SK-N-SH (cell line): ENCODE data around the gene FDX2. TPM values are rescaled to one million over a fixed set of nuclear protein-coding genes. Genes with fewer than 3 reads are reported as not detected.

Experiments used
- CTCF ChIA-PET: fragments of 300-600, 350-600 bp; formaldehyde crosslinking; extraction: SDS; loops from one replicate; lab custom pipeline; 2021; lab: Yijun Ruan, JAX
- POLR2A ChIA-PET: fragments of 350-600 bp; sonication (Branson Sonifier 250); formaldehyde crosslinking; extraction: SDS; loops from one replicate; lab custom pipeline; 2020; ENCODE audit warnings: antibody characterized with exemption, inconsistent platforms; lab: Yijun Ruan, JAX
- DNase-seq: peaks from one replicate; pipeline ENCODE4 v3.0.0; 2012
- H2AFZ ChIP-seq: fragments of 200-600 bp; sonication (generic); 2 replicates; pipeline ENCODE4 v1.8.1; 2016; ENCODE audit warnings: antibody characterized with exemption, mild to moderate bottlenecking, low read depth
- H3F3A ChIP-seq: fragments of 200-600 bp; sonication (generic); replicated peaks from 2 replicates; pipeline ENCODE3; 2016; ENCODE audit warnings: antibody characterized with exemption, mild to moderate bottlenecking; ENCODE audit not compliant: insufficient read depth
- H3K27ac ChIP-seq, 2 experiments: fragments of 200-500 bp in 1 of 2; fragments of 200-600 bp in 1 of 2; sonication (Bioruptor generic) in 1 of 2; sonication (generic), shearing (Covaris generic) in 1 of 2; 2 replicates each; pipeline versions ENCODE4 v1.5.1 to v1.6.1; 2014 to 2016; ENCODE audit warnings: low read depth in 2 of 2, inconsistent platforms in 1 of 2, low read length in 1 of 2, mild to moderate bottlenecking in 1 of 2, mixed read lengths in 1 of 2
- H3K27me3 ChIP-seq: fragments of 200-600 bp; sonication (generic), shearing (Covaris generic); 2 replicates; pipeline ENCODE4 v1.6.1; 2016; ENCODE audit warnings: mixed run types; ENCODE audit not compliant: insufficient read depth
- H3K36me3 ChIP-seq, 2 experiments: fragments of 200-500 bp in 1 of 2; fragments of 200-600 bp in 1 of 2; sonication (Bioruptor generic) in 1 of 2; sonication (generic) in 1 of 2; replicated peaks in 1 of 2; 2 replicates each; pipeline versions ENCODE3 to v1.5.1; 2014 to 2016; ENCODE audit warnings: low read length in 1 of 2, mild to moderate bottlenecking in 1 of 2; ENCODE audit not compliant: insufficient read depth in 2 of 2, control insufficient read depth in 1 of 2
- H3K4me1 ChIP-seq, 2 experiments: fragments of 200-500 bp in 1 of 2; fragments of 200-600 bp in 1 of 2; sonication (Bioruptor generic) in 1 of 2; sonication (generic), shearing (Covaris generic) in 1 of 2; 2 replicates each; pipeline versions ENCODE4 v1.5.1 to v1.6.1; 2014 to 2016; ENCODE audit warnings: low read depth in 1 of 2, low read length in 1 of 2, mixed run types in 1 of 2; ENCODE audit not compliant: insufficient read depth in 2 of 2, control insufficient read depth in 1 of 2
- H3K4me2 ChIP-seq: fragments of 200-600 bp; sonication (generic), shearing (Covaris generic); 2 replicates; pipeline ENCODE4 v1.6.1; 2017; ENCODE audit warnings: mixed run types
- H3K4me3 ChIP-seq, 2 experiments: fragments of 200-500 bp in 1 of 2; fragments of 200-600 bp in 1 of 2; sonication (Bioruptor generic) in 1 of 2; sonication (generic), shearing (Covaris generic) in 1 of 2; 2 replicates each; pipeline versions ENCODE4 v1.5.1 to v1.8.1; 2014 to 2016; ENCODE audit warnings: low read depth in 2 of 2, inconsistent platforms in 1 of 2, low read length in 1 of 2, mild to moderate bottlenecking in 1 of 2, mixed read lengths in 1 of 2, moderate library complexity in 1 of 2
- H3K79me2 ChIP-seq: fragments of 200-600 bp; sonication (generic); 2 replicates; pipeline ENCODE4 v1.8.1; 2017; ENCODE audit warnings: mild to moderate bottlenecking; ENCODE audit not compliant: insufficient read depth
- H3K9ac ChIP-seq: fragments of 200-600 bp; sonication (generic); 2 replicates; pipeline ENCODE4 v1.6.1; 2017; ENCODE audit warnings: mixed run types
- H3K9me2 ChIP-seq: fragments of 200-600 bp; sonication (generic); 2 replicates; pipeline ENCODE4 v1.6.1; 2017; ENCODE audit warnings: mixed run types
- H3K9me3 ChIP-seq: fragments of 200-600 bp; sonication (generic); 2 replicates; pipeline ENCODE4 v1.6.1; 2017; ENCODE audit warnings: mixed run types, mild to moderate bottlenecking, moderate library complexity
- H4K20me1 ChIP-seq: fragments of 200-600 bp; sonication (generic); 2 replicates; pipeline ENCODE4 v1.6.1; 2017; ENCODE audit warnings: mild to moderate bottlenecking, mixed run types; ENCODE audit not compliant: insufficient read depth
- CHD2 ChIP-seq: fragments of 150-350 bp; IDR thresholded peaks from 2 replicates; pipeline ENCODE4 v1.6.1; 2018; ENCODE audit warnings: low read length; ENCODE audit not compliant: partially characterized antibody
- CTCF ChIP-seq: fragments of 200-600 bp; sonication (generic); IDR thresholded peaks from 2 replicates; pipeline ENCODE4 v1.6.1; 2017; ENCODE audit warnings: antibody characterized with exemption, mild to moderate bottlenecking, moderate library complexity
- EP300 ChIP-seq, 2 experiments: IDR thresholded peaks; 2 replicates each; pipeline versions ENCODE4 v1.4.0 to v1.6.1; 2012; ENCODE audit warnings: borderline replicate concordance in 1 of 2, low read depth in 1 of 2, low read length in 1 of 2
- FOSL2 ChIP-seq: IDR thresholded peaks from 2 replicates; pipeline ENCODE4 v1.4.0; 2012; ENCODE audit warnings: low read depth, mild to moderate bottlenecking, moderate library complexity, borderline replicate concordance
- FOXJ3 ChIP-seq: sonication (generic); formaldehyde crosslinking; IDR thresholded peaks from 2 replicates; pipeline ENCODE4 v1.5.1; 2020; ENCODE audit warnings: mild to moderate bottlenecking, missing genetic modification reagents
- FOXM1 ChIP-seq: IDR thresholded peaks from 2 replicates; pipeline ENCODE4 v1.4.0; 2012; ENCODE audit warnings: low read depth, mild to moderate bottlenecking
- GABPA ChIP-seq: IDR thresholded peaks from 2 replicates; pipeline ENCODE4 v1.4.0; 2012; ENCODE audit warnings: low read depth, mild to moderate bottlenecking
- MEF2A ChIP-seq: IDR thresholded peaks from 2 replicates; pipeline ENCODE4 v1.4.0; 2012; ENCODE audit warnings: low read depth, borderline replicate concordance
- MXI1 ChIP-seq: IDR thresholded peaks from 2 replicates; pipeline ENCODE4 v1.6.1; 2012; ENCODE audit warnings: mild to moderate bottlenecking, low read depth, low read length, improper control_type of control experiment
- NRF1 ChIP-seq: IDR thresholded peaks from 2 replicates; pipeline ENCODE4 v1.6.1; 2012; ENCODE audit warnings: low read depth, mild to moderate bottlenecking, low read length
- PBX3 ChIP-seq: IDR thresholded peaks from 2 replicates; pipeline ENCODE4; 2012
- POLR2AphosphoS5 ChIP-seq: IDR thresholded peaks from 2 replicates; pipeline ENCODE4 v1.6.1; 2012; ENCODE audit warnings: low read depth, low read length
- RAD21 ChIP-seq: IDR thresholded peaks from 2 replicates; pipeline ENCODE4 v1.6.1; 2012; ENCODE audit warnings: mild to moderate bottlenecking, low read length
- RCOR1 ChIP-seq: fragments of 150-350 bp; IDR thresholded peaks from 2 replicates; pipeline ENCODE4 v1.6.1; 2017; ENCODE audit warnings: antibody characterized with exemption, low read length
- RXRA ChIP-seq: IDR thresholded peaks from 2 replicates; pipeline ENCODE4 v1.4.0; 2012; ENCODE audit warnings: low read depth, mild to moderate bottlenecking, borderline replicate concordance
- SIN3A ChIP-seq: IDR thresholded peaks from 2 replicates; pipeline ENCODE4 v1.6.1; 2012; ENCODE audit warnings: low read depth, mild to moderate bottlenecking, low read length, moderate library complexity, borderline replicate concordance
- SMC3 ChIP-seq: IDR thresholded peaks from 2 replicates; pipeline ENCODE4 v1.6.1; 2012; ENCODE audit warnings: low read depth, low read length, improper control_type of control experiment
- WGBS: methylation state at CpG from one replicate; pipeline ENCODE4 v1.1.6; 2017; ENCODE audit warnings: low lambda C conversion rate; 5-methylcytosine and 5-hydroxymethylcytosine counted together
- polyA plus RNA-seq, 3 experiments: library from polyadenylated mRNA; depleted of rRNA; stranded (reverse); fragments of >200 nt; gene quantifications; 2 replicates each; pipeline ENCODE4 v1.2.3, GENCODE V29; 2012

The FDX2 gene
- polyA plus RNA-seq, 1 of the 3 experiments (the other 2 are of a cell fraction): 45.8 TPM

GRCh38 chr19:10270616-10271394 is 45.0 kb downstream of the FDX2 start, which contains the start of gene ICAM1 (continued):
- no peak for TF ChIP-seq PBX3
- TF ChIP-seq, all 33 proteins: peak for 4

GRCh38 chr19:10270180-10270615 is 45.6 kb downstream of the FDX2 start:
- no peaks in the 10 kb centered on the region for H3K27me3 ChIP-seq
- peaks cover 2% of the 10 kb centered on the region for H3F3A ChIP-seq
- H3K27ac ChIP-seq: no peak overlapping the region
- no peaks in the 10 kb centered on the region for H3K79me2 ChIP-seq
- no peaks in the 10 kb centered on the region for H3K9me2 ChIP-seq
- H3K36me3 ChIP-seq: no peaks in the 10 kb centered on the region
- DNase-seq: peak; percentile 39
- peak overlapping the region; percentile 73; the same call in 1 of the 2 replicates for H2AFZ ChIP-seq
- TF ChIP-seq NRF1: no peak
- TF ChIP-seq RAD21: no peak
- no peak for TF ChIP-seq CHD2
- TF ChIP-seq FOSL2: no peak
- no peak for TF ChIP-seq RXRA
- TF ChIP-seq, all 33 proteins: peak for 0
- Histone ChIP-seq H3K9ac (no peak overlapping the region), H3K9me3 (no peaks in the 10 kb centered on the region), H3K4me2 (peak overlapping the region; percentile 59), H4K20me1 (no peaks in the 10 kb centered on the region), H3K4me1 (peaks cover 0 to 4% of the 10 kb centered on the region in 2 experiments; a peak in 2 of 4 replicates), H3K4me3 (peak overlapping the region; percentile 26 to 27; a peak in 3 of 4 replicates)
- ChIA-PET POLR2A (interaction anchor here (1.3 to 1.4 kb wide), 3 partner anchors 12 to 119 kb away, joined by 3 to 10 read pairs (median 4); no protein-coding TSS in a partner anchor), CTCF (interaction anchor here (0.7 to 17.2 kb wide), 23 partner anchors 10 to 243 kb away, joined by 3 to 596 read pairs (median 8); partner anchors contain the start of genes CDC37, FDX2, ICAM4 and ICAM5)
- 25% methylated on average over 26 of the region's 37 CpGs for WGBS

- peak; percentile 91 for DNase-seq
- Histone ChIP-seq H3K9me3 (no peaks in the 10 kb centered on the region), H4K20me1 (no peaks in the 10 kb centered on the region), H3K27me3 (no peaks in the 10 kb centered on the region), H3K27ac (no peak overlapping the region), H3K4me2 (peak overlapping the region; percentile 59), H2AFZ (peak overlapping the region; percentile 72; the same call in 1 of the 2 replicates), H3F3A (peaks cover 2% of the 10 kb centered on the region), H3K9ac (no peak overlapping the region), H3K4me1 (peaks cover 0 to 4% of the 10 kb centered on the region in 2 experiments; a peak in 2 of 4 replicates), H3K9me2 (no peaks in the 10 kb centered on the region), H3K36me3 (no peaks in the 10 kb centered on the region), H3K79me2 (no peaks in the 10 kb centered on the region), H3K4me3 (peak overlapping the region; percentile 23 to 24; a peak in 3 of 4 replicates)
- POLR2A ChIA-PET: interaction anchor here (1.3 to 1.4 kb wide), 2 partner anchors 11 to 119 kb away, joined by 4 to 10 read pairs; no protein-coding TSS in a partner anchor
- CTCF ChIA-PET: interaction anchor here (0.6 to 17.2 kb wide), 26 partner anchors 11 to 183 kb away, joined by 3 to 596 read pairs (median 4); partner anchors contain the start of genes CDC37, FDX2, ICAM4 and ICAM5
- WGBS: 12% methylated on average over 27 of the region's 59 CpGs
- TF ChIP-seq MEF2A: no peak
- no peak for TF ChIP-seq FOXJ3 (CRISPR knock-in tag)
- no peak for TF ChIP-seq SIN3A
- peak; percentile 90 for TF ChIP-seq SMC3
- no peak for TF ChIP-seq GABPA
- no peak for TF ChIP-seq FOXM1
- TF ChIP-seq POLR2AphosphoS5: no peak
- TF ChIP-seq CTCF: peak; percentile 93
- no peak for TF ChIP-seq MXI1
- TF ChIP-seq RCOR1: no peak
- TF ChIP-seq EP300 (IDR thresholded peaks at IDR 0.05; ENCODE audit: borderline replicate concordance in 1 of 2, low read depth in 1 of 2, low read length in 1 of 2): no peak
- TF ChIP-seq FOSL2: no peak
Measured at GRCh38 chr19:10269333-10270179, 46.3 kb downstream of the FDX2 start.
